Psoas muscle (tissue), 8 donors: ENCODE results near the gene DRD4. TPM values are rescaled to one million over a fixed set of nuclear protein-coding genes. Genes with fewer than 3 reads are reported as not detected.

Source experiments
- ATAC-seq, 4 donors: fragments of 200-7000 bp; cut with Tn5 transposase; one replicate each; pipeline ENCODE4 v1.9.1; 2020; ENCODE audit warnings: moderate library complexity in 3 of 4, mild to moderate bottlenecking in 2 of 4
- DNase-seq, 2 donors: peaks; one replicate each; pipeline ENCODE4 v3.0.0-alpha.2; 2020
- H3K27ac ChIP-seq: fragments of 200-600 bp; one replicate; pipeline ENCODE4 v1.8.0; 2022
- H3K27me3 ChIP-seq, 3 donors: fragments of 200-600 bp in 1 of 3; one replicate each; pipeline versions ENCODE4 v1.6.1 to v1.8.0; 2013 to 2022; ENCODE audit warnings: low read length in 2 of 3, mild to moderate bottlenecking in 2 of 3, moderate library complexity in 1 of 3; ENCODE audit not compliant: insufficient read depth in 3 of 3
- H3K36me3 ChIP-seq, 2 donors: fragments of 200-600 bp in 1 of 2; one replicate each; pipeline versions ENCODE4 v1.6.1 to v1.8.0; 2013 to 2022; ENCODE audit warnings: low read depth in 1 of 2, mild to moderate bottlenecking in 1 of 2, moderate library complexity in 1 of 2; ENCODE audit not compliant: insufficient read depth in 1 of 2
- H3K4me1 ChIP-seq: fragments of 200-600 bp; one replicate; pipeline ENCODE4 v1.8.0; 2022
- H3K4me3 ChIP-seq: fragments of 200-600 bp; one replicate; pipeline ENCODE4 v1.8.0; 2022; ENCODE audit warnings: mild to moderate bottlenecking
- H3K9me3 ChIP-seq: fragments of 200-600 bp; one replicate; pipeline ENCODE4 v1.8.0; 2022
- WGBS, 3 donors: extraction: QIAGEN DNeasy Blood & Tissue Kit; methylation state at CpG; one replicate each; pipeline versions ENCODE4 v1.1.6 to v1.1.7; 2013; 5-methylcytosine and 5-hydroxymethylcytosine counted together
- intact Hi-C, 2 donors: fragments of 100-400 bp; cut with DNase I; formaldehyde crosslinking; loops; one replicate each; pipeline versions ENCODE4 v1.11.0 to v1.14.2; 2022
- polyA plus RNA-seq, 3 donors: library from polyadenylated mRNA; stranded (reverse); fragments of 200-250 nt; gene quantifications; one replicate each; pipeline ENCODE4 v1.2.3, GENCODE V29; 2013
- total RNA-seq, 4 donors: library from RNA; stranded (reverse); fragmentation: NEBNext Ultra II Directional in 2 of 4; extraction: Animal tissue kit (Norgen Biotek cat#: 25700) in 2 of 4; gene quantifications; one replicate each; pipeline versions ENCODE4 v1.2.1 to v1.2.4, GENCODE V29; 2021 to 2023
- TF ChIP-seq, protein P1 (sequence below): fragments of 200-600 bp; IDR thresholded peaks from one replicate; pipeline ENCODE4 v1.8.0; 2022; ENCODE audit warnings: antibody characterized with exemption
- donor health status: healthy with polysubstance abuse.
- donor health status: DM: no; HTN: no; CAD: no; lungs with moderate emphysema.
- donor health status: Bipolar disorder and iron deficiency.
- donor health status: healthy.
- donor health status: DM: yes; HTN: yes; CAD: no.
- donor health status: DM: no; HTN: no; CAD: no.
- donor health status: DM: no; HTN: no; CAD: no.
- donor health status: DM: yes; HTN: yes; CAD: no.

DRD4 gene
- total and polyA plus RNA-seq, 7 donors = 0.14 to 1.2 (median 0.55) TPM; not detected in 2

DNA sequence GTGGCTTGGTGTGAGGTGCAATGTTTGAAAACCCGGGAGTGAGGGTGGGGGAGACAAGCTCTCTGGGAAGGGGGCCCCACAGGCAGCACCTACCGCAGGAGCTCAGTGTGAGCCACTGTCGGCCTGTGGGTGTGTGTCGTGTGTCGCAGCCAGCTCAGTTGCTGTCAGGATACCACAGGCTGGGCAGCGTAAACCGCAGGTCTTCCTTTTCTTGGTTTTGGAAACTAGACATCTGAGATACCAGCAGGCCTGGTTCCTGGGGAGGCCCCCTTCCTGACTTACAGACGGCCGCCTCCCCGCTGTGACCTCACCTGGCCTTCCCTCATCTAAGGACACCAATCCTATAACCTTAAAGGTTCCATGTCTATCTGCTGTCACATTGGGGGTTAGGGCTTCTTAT is 40.7 kb upstream of the DRD4 start:
- ATAC-seq (no peak), DNase-seq (no peak)
- no peak overlapping the region for H3K4me3 ChIP-seq
- TF ChIP-seq, protein P1, sequence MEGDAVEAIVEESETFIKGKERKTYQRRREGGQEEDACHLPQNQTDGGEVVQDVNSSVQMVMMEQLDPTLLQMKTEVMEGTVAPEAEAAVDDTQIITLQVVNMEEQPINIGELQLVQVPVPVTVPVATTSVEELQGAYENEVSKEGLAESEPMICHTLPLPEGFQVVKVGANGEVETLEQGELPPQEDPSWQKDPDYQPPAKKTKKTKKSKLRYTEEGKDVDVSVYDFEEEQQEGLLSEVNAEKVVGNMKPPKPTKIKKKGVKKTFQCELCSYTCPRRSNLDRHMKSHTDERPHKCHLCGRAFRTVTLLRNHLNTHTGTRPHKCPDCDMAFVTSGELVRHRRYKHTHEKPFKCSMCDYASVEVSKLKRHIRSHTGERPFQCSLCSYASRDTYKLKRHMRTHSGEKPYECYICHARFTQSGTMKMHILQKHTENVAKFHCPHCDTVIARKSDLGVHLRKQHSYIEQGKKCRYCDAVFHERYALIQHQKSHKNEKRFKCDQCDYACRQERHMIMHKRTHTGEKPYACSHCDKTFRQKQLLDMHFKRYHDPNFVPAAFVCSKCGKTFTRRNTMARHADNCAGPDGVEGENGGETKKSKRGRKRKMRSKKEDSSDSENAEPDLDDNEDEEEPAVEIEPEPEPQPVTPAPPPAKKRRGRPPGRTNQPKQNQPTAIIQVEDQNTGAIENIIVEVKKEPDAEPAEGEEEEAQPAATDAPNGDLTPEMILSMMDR = no peak
- H3K4me1 ChIP-seq = no peaks in the 10 kb centered on the region
- H3K27ac ChIP-seq = no peak overlapping the region
- 85 to 96% (median 89%) methylated on average over 10 of the region's 10 CpGs for WGBS, 3 donors
- no peaks in the 10 kb centered on the region for H3K9me3 ChIP-seq
- H3K27me3 ChIP-seq = no peaks in the 10 kb centered on the region
- intact Hi-C loops = no loop called here
- H3K36me3 ChIP-seq = peaks cover 5 to 99% of the 10 kb centered on the region in 2 donors

DNA sequence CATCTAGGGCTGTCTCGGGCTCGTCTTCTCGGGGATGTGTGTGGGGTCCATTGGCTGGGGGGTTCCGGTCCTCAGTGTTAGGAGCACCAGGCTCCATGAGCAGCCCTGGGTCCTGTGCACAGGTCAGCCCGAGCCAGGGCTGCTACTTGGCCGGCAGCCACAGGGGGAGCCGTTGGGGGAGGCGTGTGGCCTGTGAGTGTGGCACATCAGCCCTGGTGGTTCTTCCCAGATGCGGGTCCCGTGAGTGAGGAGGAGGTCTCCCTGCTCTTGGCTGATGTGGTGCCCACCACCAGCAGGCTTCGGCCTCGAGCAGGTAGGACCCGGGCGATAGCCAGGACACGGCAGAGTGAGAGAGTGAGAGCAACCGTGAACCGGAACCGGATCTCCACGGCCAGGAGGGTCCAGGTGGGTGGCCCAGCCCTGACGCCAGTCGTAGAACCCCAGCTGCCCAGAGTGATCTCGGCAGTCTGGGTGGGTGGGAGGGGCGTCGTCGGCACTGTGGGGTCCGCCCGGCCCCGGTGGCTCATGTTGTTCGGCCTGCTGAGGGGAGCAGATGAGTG is 39.8 kb upstream of the DRD4 start:
- no peak for DNase-seq
- no peaks in the 10 kb centered on the region for H3K9me3 ChIP-seq
- intact Hi-C loops = no loop called here
- ATAC-seq = peak in 1 of 4 donors; percentile 13
- no peak overlapping the region for H3K27ac ChIP-seq
- 85 to 90% (median 90%) methylated on average over 28 to 29 of the region's 29 CpGs for WGBS, 3 donors
- H3K27me3 ChIP-seq = no peaks in the 10 kb centered on the region
- peaks cover 5 to 99% of the 10 kb centered on the region in 2 donors for H3K36me3 ChIP-seq
- H3K4me1 ChIP-seq = no peaks in the 10 kb centered on the region
- H3K4me3 ChIP-seq = no peak overlapping the region
- TF ChIP-seq, protein P1 = no peak

DNA sequence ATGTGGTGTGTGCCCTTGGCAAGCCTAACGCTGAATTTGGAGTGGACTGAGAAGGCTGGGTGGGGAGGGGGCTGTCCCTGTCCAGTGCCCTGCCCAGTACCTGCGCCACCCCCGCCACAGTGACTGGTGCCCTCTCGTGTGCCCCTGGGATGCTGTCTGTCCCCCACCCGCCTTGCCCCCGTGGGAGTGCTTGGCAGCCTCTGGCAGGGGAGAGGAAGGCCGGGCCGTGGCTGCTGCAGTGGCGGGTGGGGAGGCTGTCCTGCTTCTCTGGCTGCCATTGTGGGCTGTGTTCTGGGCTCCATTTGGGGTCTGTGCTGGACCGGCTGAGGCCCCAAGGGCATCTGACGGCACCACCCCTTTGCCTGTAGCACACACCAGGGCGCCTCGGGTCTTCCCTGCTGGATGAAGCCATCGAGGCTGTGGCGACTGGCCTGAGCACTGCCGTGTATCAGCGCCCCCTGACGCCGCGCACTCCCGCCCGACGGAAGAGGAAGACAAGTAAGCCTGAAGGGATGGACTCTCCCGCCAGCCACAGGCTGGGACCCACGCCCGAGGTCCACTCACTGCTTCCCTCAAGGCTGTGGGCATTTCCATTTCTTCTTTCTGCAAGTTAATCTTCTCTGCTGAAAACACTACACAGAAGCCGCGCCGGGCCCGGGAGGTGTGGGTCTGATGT is 38.9 kb upstream of the DRD4 start:
- Histone ChIP-seq H3K27ac (no peak overlapping the region), H3K4me3 (no peak overlapping the region), H3K27me3 (no peaks in the 10 kb centered on the region), H3K4me1 (no peaks in the 10 kb centered on the region), H3K9me3 (no peaks in the 10 kb centered on the region), H3K36me3 (peaks cover 5 to 98% of the 10 kb centered on the region in 2 donors)
- DNase-seq = no peak
- WGBS, 3 donors = 91 to 94% (median 94%) methylated on average over 26 to 30 of the region's 30 CpGs
- TF ChIP-seq, protein P1 = no peak
- peak in 1 of 4 donors; percentile 25 for ATAC-seq
- intact Hi-C loops = no loop called here

DNA sequence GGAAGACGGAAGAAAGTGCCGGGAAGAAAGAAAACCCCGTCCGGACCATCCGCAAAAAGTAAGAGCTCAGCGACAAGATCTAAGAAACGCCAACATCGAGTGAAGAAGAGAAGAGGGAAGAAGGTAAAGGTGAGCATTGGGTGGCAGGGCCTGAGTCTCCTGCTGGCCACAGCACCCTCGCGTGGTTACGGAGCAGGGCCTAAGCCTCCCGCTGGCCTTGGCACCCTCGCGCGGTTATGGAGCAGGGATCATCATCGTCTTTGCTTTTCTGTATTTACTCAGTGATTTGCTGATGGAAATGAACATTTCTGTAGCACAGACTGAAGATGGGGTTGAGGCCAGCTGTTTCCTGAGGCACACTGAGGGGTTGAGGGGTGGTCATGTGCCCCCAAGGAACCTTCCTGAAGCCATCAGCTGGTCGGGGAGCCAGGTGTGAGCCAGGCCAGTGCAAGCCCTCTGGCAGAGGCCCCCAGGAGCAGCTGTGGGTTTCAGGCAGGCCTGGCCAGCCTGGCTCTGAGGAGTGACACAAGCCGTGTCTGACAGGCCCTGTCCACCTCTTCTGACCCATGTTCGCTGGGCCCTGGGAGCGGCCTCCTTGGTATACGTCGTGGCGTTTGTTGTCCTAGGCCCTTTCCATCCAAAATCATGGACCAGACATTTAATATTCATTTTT is 35.4 kb upstream of the DRD4 start:
- ATAC-seq (no peak), DNase-seq (no peak)
- intact Hi-C loops = no loop called here
- peaks cover 9 to 98% of the 10 kb centered on the region in 2 donors for H3K36me3 ChIP-seq
- H3K27ac ChIP-seq = no peak overlapping the region
- TF ChIP-seq, protein P1 = no peak
- no peaks in the 10 kb centered on the region for H3K9me3 ChIP-seq
- no peaks in the 10 kb centered on the region for H3K4me1 ChIP-seq
- whole genome bisulfite sequencing, 3 donors = 90 to 91% (median 90%) methylated on average over 23 of the region's 23 CpGs
- no peaks in the 10 kb centered on the region for H3K27me3 ChIP-seq
- H3K4me3 ChIP-seq = no peak overlapping the region
